Tibial nerve (tissue), 4 donors: Measurements from ENCODE around the gene NT5C2. TPM values are rescaled to one million over a fixed set of nuclear protein-coding genes. Genes with fewer than 3 reads are reported as not detected.

Experiments
- DNase-seq, 2 donors: peaks; one replicate each; pipeline ENCODE4 v3.0.0-alpha.2; 2019; ENCODE audit warnings: low spot score in 2 of 2
- H3K27ac ChIP-seq, 4 donors: fragments of 200-600 bp; sonication (generic) in 3 of 4; one replicate each; pipeline ENCODE4 v1.5.1; 2017 to 2019; ENCODE audit warnings: mild to moderate bottlenecking in 1 of 4
- H3K27me3 ChIP-seq, 2 donors: fragments of 200-600 bp; sonication (generic) in 1 of 2; one replicate each; pipeline versions ENCODE4 v1.5.1 to v1.6.0; 2017 to 2019
- H3K36me3 ChIP-seq, 3 donors: fragments of 200-600 bp; sonication (generic); one replicate each; pipeline ENCODE4 v1.5.1; 2018 to 2019
- H3K4me1 ChIP-seq, 4 donors: fragments of 200-600 bp; sonication (generic) in 3 of 4; one replicate each; pipeline ENCODE4 v1.5.1; 2017 to 2019
- H3K4me3 ChIP-seq, 4 donors: fragments of 200-600 bp; sonication (generic) in 3 of 4; one replicate each; pipeline ENCODE4 v1.5.1; 2017 to 2019; ENCODE audit warnings: mild to moderate bottlenecking in 1 of 4, moderate library complexity in 1 of 4
- H3K9me3 ChIP-seq, 4 donors: fragments of 200-600 bp; sonication (generic) in 3 of 4; one replicate each; pipeline ENCODE4 v1.5.1; 2017 to 2019
- EP300 ChIP-seq, 2 donors: sonication (generic); formaldehyde crosslinking; IDR thresholded peaks; one replicate each; pipeline ENCODE4 v1.6.1; 2017; ENCODE audit warnings: antibody characterized with exemption in 2 of 2, mild to moderate bottlenecking in 1 of 2
- POLR2A ChIP-seq, 2 donors: fragments of 450-650 bp; IDR thresholded peaks; one replicate each; pipeline ENCODE4 v1.6.1; 2017; ENCODE audit warnings: antibody characterized with exemption in 2 of 2, mild to moderate bottlenecking in 2 of 2, moderate library complexity in 2 of 2
- WGBS, 2 donors: methylation state at CpG; one replicate each; pipeline ENCODE4 v1.1.5; 2018; 5-methylcytosine and 5-hydroxymethylcytosine counted together
- total RNA-seq, 4 donors: library from RNA; depleted of rRNA; stranded (reverse); fragments of >200 nt; gene quantifications; one replicate each; pipeline ENCODE4 v1.1.0, GENCODE V29; 2016
- TF ChIP-seq, protein P1 (sequence below), 5 experiments: fragments of 200-600 bp in 3 of 5; fragments of 450-650 bp in 2 of 5; sonication (generic) in 3 of 5; IDR thresholded peaks; one replicate each; pipeline ENCODE4 v1.5.1; 2016 to 2019; ENCODE audit warnings: antibody characterized with exemption in 5 of 5, mild to moderate bottlenecking in 3 of 5, moderate library complexity in 2 of 5

Gene NT5C2
- total RNA-seq, 4 donors from 2014 or later = 52.2 to 82.8 (median 72.4) TPM

DNA sequence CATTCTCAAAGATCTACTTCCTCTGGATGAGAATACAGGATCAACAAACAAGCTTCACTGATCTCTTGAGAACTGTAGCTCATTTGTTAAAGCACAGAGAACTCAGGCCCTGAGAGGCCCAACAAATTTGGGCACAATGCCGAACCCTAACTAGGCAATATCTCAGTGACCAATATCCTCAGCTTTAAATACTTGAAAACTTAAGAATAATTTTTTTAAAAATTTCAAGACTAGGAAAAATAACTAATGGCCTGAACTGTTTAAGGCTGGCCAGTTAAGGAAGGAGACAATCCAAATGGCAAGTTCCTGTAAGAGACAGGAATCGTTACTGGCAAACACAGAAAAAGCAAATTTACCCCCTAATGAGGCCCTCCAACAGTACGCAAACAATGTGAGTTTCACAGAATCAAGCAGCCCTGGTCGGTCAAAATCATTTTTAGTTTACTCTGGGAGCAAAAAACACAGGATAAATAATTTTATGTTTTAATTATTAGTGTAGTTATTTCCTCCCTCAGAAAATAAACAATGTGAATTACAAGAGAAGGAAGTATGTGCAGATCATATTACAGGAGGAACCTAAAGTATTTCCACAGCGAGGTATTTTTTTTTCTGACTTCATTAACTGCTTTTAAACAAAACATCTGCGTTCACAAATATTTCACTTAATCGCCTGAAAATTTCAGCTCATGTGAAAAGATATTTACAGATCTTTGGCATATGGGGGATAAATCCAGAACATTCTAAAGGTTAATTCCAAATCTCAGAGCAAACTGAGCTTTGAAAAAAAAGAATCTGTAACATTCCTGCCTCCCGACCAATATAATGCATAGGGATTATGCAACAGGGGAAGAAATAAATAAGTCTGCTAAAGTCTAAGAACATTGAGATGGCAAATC lies 39.5 kb downstream of the NT5C2 start:
- Histone ChIP-seq H3K9me3 (no peaks in the 10 kb centered on the region), H3K27me3 (no peaks in the 10 kb centered on the region), H3K4me3 (peak overlapping the region in 2 of 4 donors; percentile 2 to 28), H3K36me3 (peaks cover 0 to 6% (median 0%) of the 10 kb centered on the region in 3 donors), H3K4me1 (peaks cover 0 to 53% (median 17%) of the 10 kb centered on the region in 4 donors), H3K27ac (peak overlapping the region; percentile 26 to 85 (median 66))
- TF ChIP-seq, protein P1, sequence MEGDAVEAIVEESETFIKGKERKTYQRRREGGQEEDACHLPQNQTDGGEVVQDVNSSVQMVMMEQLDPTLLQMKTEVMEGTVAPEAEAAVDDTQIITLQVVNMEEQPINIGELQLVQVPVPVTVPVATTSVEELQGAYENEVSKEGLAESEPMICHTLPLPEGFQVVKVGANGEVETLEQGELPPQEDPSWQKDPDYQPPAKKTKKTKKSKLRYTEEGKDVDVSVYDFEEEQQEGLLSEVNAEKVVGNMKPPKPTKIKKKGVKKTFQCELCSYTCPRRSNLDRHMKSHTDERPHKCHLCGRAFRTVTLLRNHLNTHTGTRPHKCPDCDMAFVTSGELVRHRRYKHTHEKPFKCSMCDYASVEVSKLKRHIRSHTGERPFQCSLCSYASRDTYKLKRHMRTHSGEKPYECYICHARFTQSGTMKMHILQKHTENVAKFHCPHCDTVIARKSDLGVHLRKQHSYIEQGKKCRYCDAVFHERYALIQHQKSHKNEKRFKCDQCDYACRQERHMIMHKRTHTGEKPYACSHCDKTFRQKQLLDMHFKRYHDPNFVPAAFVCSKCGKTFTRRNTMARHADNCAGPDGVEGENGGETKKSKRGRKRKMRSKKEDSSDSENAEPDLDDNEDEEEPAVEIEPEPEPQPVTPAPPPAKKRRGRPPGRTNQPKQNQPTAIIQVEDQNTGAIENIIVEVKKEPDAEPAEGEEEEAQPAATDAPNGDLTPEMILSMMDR (IDR thresholded peaks at IDR 0.05) = no peak
- no peak for TF ChIP-seq POLR2A (IDR thresholded peaks at IDR 0.05)
- no peak for TF ChIP-seq EP300 (IDR thresholded peaks at IDR 0.05)
- DNase-seq = peak in 1 of 2 donors; percentile 19
- WGBS, 2 donors = 12 to 17% methylated on average over 8 of the region's 8 CpGs

DNA sequence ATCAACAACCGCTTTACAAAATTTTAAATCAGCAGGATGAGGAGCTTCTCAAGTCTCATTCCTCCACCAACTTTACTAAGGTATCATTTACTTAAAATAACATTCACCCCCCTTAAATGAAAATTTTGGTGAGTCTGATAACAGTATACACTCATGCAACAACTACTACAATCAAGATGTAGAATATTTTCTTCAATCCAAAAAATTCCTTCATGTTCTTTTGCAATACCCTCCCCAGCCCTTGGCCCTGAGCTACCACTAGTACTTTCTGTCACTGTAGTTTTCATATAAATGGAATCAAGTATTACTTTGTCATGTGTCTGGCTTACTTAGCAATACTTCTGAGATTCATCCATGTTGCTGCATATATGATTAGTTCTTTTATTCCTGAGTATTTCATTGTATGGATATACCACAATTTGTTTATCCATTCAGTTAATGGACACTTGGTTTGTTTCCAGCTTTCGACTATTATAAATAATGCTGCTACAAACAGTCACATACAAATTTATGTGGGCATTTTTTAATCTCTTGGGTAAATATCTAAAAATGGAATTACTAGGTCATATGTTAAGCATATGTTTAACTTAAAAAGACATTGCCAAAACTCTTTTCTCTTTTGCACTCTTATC lies 43.0 kb downstream of the NT5C2 start:
- WGBS, 2 donors = 93 to 94% methylated on average over 2 of the region's 2 CpGs
- no peak for DNase-seq
- Histone ChIP-seq H3K27me3 (no peaks in the 10 kb centered on the region), H3K27ac (no peak overlapping the region), H3K4me1 (peaks cover 0 to 66% (median 20%) of the 10 kb centered on the region in 4 donors), H3K9me3 (no peaks in the 10 kb centered on the region), H3K4me3 (no peak overlapping the region), H3K36me3 (no peaks in the 10 kb centered on the region)
- TF ChIP-seq, protein P1 (IDR thresholded peaks at IDR 0.05) = no peak
- no peak for TF ChIP-seq EP300 (IDR thresholded peaks at IDR 0.05)
- no peak for TF ChIP-seq POLR2A (IDR thresholded peaks at IDR 0.05)

DNA sequence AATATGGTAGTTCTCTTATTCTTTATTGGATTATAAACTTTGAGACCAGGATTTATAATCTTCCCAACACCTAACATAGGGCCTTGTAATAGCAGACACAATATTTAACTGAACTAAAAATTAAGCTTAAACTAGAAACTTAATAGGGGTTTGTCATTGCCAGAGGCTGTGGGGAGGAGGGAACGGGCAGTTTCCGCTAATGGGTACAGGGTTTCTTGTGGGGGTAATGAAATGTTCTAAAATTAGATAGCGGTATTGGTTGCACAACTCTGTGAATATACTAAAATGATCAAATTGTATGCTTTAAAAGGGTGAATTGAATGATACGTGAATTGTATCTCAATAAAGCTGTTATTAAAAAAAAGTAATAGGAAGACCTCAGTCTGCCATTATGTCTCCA lies 45.4 kb downstream of the NT5C2 start:
- no peak overlapping the region for H3K27ac ChIP-seq
- H3K9me3 ChIP-seq = no peaks in the 10 kb centered on the region
- H3K4me1 ChIP-seq = peaks cover 0 to 55% (median 9%) of the 10 kb centered on the region in 4 donors
- H3K27me3 ChIP-seq = no peaks in the 10 kb centered on the region
- TF ChIP-seq POLR2A (IDR thresholded peaks at IDR 0.05) (no peak), EP300 (IDR thresholded peaks at IDR 0.05) (no peak)
- TF ChIP-seq, protein P1 (IDR thresholded peaks at IDR 0.05) = no peak
- H3K4me3 ChIP-seq = no peak overlapping the region
- DNase-seq = no peak
- no peaks in the 10 kb centered on the region for H3K36me3 ChIP-seq
- WGBS, 2 donors = 95 to 97% methylated on average over 4 of the region's 4 CpGs

DNA sequence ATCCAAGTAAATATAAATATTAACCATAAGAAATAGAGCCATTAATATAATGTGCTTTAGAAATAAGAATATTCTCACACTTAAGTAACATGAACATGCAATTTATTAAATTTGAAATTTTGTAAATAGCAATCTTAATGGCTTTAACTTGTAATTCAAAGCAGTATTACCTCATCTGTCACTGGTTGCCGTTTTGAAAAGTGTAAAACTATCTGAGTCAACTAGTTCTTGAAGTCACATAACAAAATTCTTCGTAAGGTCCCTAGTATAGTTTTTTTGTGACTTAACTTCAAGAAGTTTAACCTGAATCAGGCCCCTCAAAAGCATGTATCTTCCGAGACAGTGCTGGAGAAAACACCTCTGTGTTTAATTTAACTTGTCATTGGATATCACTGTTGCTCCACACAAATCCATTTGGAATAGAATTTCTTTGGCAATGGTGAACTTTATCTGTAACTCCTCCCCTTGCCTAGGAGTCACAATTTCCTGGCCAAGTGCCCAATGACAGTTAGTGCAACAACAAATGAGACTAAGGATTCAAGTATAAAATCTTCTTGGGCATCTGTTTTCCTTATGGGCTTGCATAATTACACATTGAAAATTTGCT lies 47.1 kb downstream of the NT5C2 start:
- TF ChIP-seq EP300 (IDR thresholded peaks at IDR 0.05) = peak in 1 of 2 donors; percentile 71
- no peak for TF ChIP-seq POLR2A (IDR thresholded peaks at IDR 0.05)
- 70 to 73% methylated on average over 3 of the region's 3 CpGs for WGBS, 2 donors
- peaks cover 0 to 54% (median 13%) of the 10 kb centered on the region in 4 donors for H3K4me1 ChIP-seq
- DNase-seq = peak; percentile 66 to 81
- H3K4me3 ChIP-seq = no peak overlapping the region
- peaks cover 0 to 4% (median 0%) of the 10 kb centered on the region in 3 donors for H3K36me3 ChIP-seq
- no peak overlapping the region for H3K27ac ChIP-seq
- H3K27me3 ChIP-seq = no peaks in the 10 kb centered on the region
- H3K9me3 ChIP-seq = no peaks in the 10 kb centered on the region

DNA sequence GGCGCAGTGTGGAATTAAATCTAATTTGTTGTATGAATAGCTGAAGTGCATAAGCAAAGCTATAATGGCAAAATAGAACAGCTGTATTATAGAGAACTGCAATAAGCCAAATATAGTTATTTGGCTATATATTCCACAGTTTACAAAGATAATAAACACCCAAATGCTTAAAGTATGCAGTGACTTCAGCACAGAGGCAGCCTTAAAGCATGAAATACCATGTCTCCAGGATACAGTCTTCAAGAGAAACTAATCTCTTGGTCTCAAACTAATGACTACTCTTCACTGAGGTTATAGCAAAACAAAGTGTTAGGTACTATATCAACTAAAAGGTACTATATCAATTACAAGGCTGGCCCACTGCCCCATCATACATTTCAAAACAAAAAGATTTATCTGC lies 48.0 kb downstream of the NT5C2 start:
- TF ChIP-seq, protein P1 (IDR thresholded peaks at IDR 0.05) = no peak
- TF ChIP-seq EP300 (IDR thresholded peaks at IDR 0.05) (no peak), POLR2A (IDR thresholded peaks at IDR 0.05) (no peak)
- no peak overlapping the region for H3K27ac ChIP-seq
- H3K36me3 ChIP-seq = peaks cover 0 to 10% (median 0%) of the 10 kb centered on the region in 3 donors
- WGBS, 2 donors = 94 to 97% methylated on average over 1 of the region's 1 CpG
- DNase-seq = no peak
- no peak overlapping the region for H3K4me3 ChIP-seq
- H3K9me3 ChIP-seq = no peaks in the 10 kb centered on the region
- H3K27me3 ChIP-seq = no peaks in the 10 kb centered on the region
- H3K4me1 ChIP-seq = peaks cover 0 to 50% (median 13%) of the 10 kb centered on the region in 4 donors
